H1 (cell line): ENCODE measurements around the gene LRCH1. TPM values are rescaled to one million over a fixed set of nuclear protein-coding genes. Genes with fewer than 3 reads are reported as not detected.

Experiments
- JUN ChIP-seq: IDR thresholded peaks from 2 replicates; pipeline ENCODE4 v1.6.1; 2011; ENCODE audit warnings: low read depth, mild to moderate bottlenecking, improper control_type of control experiment, low read length
- polyA plus RNA-seq, 7 experiments: library from polyadenylated mRNA; depleted of rRNA in 3 of 7; stranded (reverse) in 5 of 7; unstranded in 2 of 7; fragments of >200 nt in 5 of 7; fragments of 200-250 nt in 2 of 7; gene quantifications; 1 replicate in 5 of 7; 2 replicates in 1 of 7; 4 replicates in 1 of 7; pipeline versions ENCODE4 v1.2.1 to v1.2.3, GENCODE V29; 2011 to 2013; ENCODE audit warnings: missing spikeins in 2 of 7, mixed read lengths in 2 of 7
- total RNA-seq: library from RNA; stranded (reverse); fragmentation: NEBNext Ultra II Directional; extraction: Animal tissue kit (Norgen Biotek cat#: 25700); gene quantifications from 2 replicates; pipeline ENCODE4 v1.2.1, GENCODE V29; 2021

LRCH1 gene
- total and polyA plus RNA-seq, 2 of the 8 experiments (the other 6 are each of a cell fraction or from before 2014, with no cell fraction given) = 3.0 to 10.1 TPM

- no peak for TF ChIP-seq JUN
Measured at GRCh38 chr13:46509981-46510380, 43.0 kb upstream of the LRCH1 start (continued).
